ENCODE measurements around the gene HSPD1. TPM values are rescaled to one million over a fixed set of nuclear protein-coding genes. Genes with fewer than 3 reads are reported as not detected.
"Not testable (repeated sequence)": the region's sequence is repeated elsewhere in the genome, so short reads cannot be mapped to it uniquely, and the experiment has no call there.

HSPD1 gene
- total RNA-seq, 4 donors from 2014 or later: 138 to 643 (median 306) TPM

- no peak for DNase-seq (ENCODE audit: low spot score)
- no peak for TF ChIP-seq CTCF (IDR thresholded peaks at IDR 0.05)
- no peak for ATAC-seq (ENCODE audit: low FRiP score)
Observed at GRCh38 chr2:197454923-197455322, 44.7 kb downstream of the HSPD1 start.

- ATAC-seq (ENCODE audit: low FRiP score) (peak; percentile 74), DNase-seq (ENCODE audit: low spot score) (no peak)
- no peak for TF ChIP-seq CTCF (IDR thresholded peaks at IDR 0.05)
Observed at GRCh38 chr2:197453914-197454398, 45.7 kb downstream of the HSPD1 start.

GRCh38 chr2:197453123-197453913 is 46.3 kb downstream of the HSPD1 start, which contains the start of gene COQ10B:
Gene COQ10B (plus strand): TSS chr2:197453552. CDS start chr2:197453561, 9 bp downstream.
- peak; percentile 99 for ATAC-seq (ENCODE audit: low FRiP score)
- DNase-seq (ENCODE audit: low spot score): peak; percentile 92
- no peak for TF ChIP-seq CTCF (IDR thresholded peaks at IDR 0.05)

GRCh38 chr2:197452754-197453122 is 46.9 kb downstream of the HSPD1 start:
- TF ChIP-seq CTCF (IDR thresholded peaks at IDR 0.05): no peak
- ATAC-seq (ENCODE audit: low FRiP score): no peak

GRCh38 chr2:197450935-197451358 is 48.7 kb downstream of the HSPD1 start:
- ATAC-seq (ENCODE audit: low FRiP score); DNase-seq (ENCODE audit: low spot score): not testable (repeated sequence)

More at GRCh38 chr2:197452754-197453122, 46.9 kb downstream of the HSPD1 start:
- DNase-seq (ENCODE audit: low spot score): no peak

GRCh38 chr2:197450465-197450864 is 49.2 kb downstream of the HSPD1 start:
- no peak for DNase-seq (ENCODE audit: low spot score)
- no peak for TF ChIP-seq CTCF (IDR thresholded peaks at IDR 0.05)
- ATAC-seq (ENCODE audit: low FRiP score): no peak

GRCh38 chr2:197446844-197447243 is 52.8 kb downstream of the HSPD1 start:
- no peak for TF ChIP-seq CTCF (IDR thresholded peaks at IDR 0.05)
- no peak for ATAC-seq (ENCODE audit: low FRiP score)
- no peak for DNase-seq (ENCODE audit: low spot score)
